NK-92 (cell line): ENCODE data around the gene PTPRCAP.
A peak's percentile ranks its signal among the peaks of the same experiment; 100 is the strongest.
"Not testable (repeated sequence)": the region's sequence is repeated elsewhere in the genome, so short reads cannot be mapped to it uniquely, and the experiment has no call there.

Source experiments
- DNase-seq: peaks from one replicate; lab custom pipeline; 2025; ENCODE audit not compliant: unreplicated experiment; lab: John Stamatoyannopoulos, UW

PTPRCAP gene

DNA sequence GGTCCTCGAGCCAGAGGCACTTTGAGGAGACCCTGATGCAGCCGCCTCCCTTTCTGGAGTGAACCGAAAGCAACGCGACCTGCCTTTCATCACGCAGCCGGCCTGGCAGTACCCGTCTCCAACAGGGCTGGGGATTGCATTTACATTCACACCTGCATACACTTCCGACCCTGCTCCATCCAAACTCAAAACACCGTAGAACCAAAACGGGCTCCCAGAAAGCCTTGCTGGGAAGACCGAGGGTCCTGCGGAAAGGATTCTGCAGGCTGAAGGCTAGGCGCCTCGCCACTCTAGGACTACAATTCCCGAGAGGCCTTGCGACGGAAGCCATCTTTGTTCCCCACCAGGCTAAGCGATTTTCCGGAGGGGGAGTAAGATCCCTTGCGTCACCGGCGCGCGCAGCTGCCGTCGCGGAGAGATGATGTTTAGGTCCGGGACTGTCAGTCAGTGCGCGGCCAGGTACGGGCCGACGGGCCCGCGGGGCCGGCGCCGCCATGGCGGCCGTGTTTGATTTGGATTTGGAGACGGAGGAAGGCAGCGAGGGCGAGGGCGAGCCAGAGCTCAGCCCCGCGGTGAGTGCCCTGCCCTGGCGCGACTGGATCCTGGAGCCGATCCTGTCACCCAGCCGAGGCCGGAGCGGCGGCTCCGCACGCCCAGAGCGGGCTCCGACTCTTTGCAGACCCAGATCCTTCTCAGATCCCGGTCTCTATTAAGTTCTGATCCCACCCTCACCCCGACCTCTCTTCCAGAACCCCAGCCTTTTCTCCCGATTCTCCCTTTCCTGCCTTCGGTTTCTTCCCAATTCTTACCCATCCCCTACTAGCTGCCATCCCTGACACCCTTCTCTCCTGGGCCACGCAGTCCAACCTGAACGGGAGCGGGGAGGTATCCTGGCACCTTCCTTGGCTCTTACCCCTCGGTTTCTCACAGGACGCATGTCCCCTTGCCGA lies 9.2 kb downstream of the PTPRCAP start, which contains the start of gene RPS6KB2:
RPS6KB2 (plus strand) TSS at position 443 of the 950 bp plus-strand sequence; CDS start at position 495, 52 bp downstream.
- peak; percentile 75 for DNase-seq

DNA sequence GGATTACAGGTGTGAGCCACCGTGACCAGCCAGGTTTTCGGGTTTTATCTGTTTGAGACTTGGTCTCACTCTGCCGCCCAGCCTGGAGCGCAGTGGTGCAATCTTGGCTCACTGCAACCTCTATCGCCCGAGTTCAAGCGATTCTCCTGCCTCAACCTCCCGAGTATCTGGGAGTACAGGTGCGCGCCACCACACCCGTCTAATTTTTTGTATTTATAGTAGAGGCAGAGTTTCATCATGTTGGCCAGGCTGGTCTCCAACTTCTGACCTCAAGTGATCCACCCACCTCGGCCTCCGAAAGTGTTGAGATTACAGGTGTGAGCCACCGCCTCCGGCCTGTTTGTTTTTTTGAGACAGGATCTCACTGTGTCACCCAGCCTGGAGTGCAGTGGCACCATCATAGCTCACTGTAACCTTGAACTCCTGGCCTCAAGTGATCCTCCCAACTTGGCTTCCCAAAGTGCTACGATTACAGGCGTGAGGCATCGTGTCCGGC lies 10.1 kb downstream of the PTPRCAP start:
- DNase-seq: not testable (repeated sequence)

DNA sequence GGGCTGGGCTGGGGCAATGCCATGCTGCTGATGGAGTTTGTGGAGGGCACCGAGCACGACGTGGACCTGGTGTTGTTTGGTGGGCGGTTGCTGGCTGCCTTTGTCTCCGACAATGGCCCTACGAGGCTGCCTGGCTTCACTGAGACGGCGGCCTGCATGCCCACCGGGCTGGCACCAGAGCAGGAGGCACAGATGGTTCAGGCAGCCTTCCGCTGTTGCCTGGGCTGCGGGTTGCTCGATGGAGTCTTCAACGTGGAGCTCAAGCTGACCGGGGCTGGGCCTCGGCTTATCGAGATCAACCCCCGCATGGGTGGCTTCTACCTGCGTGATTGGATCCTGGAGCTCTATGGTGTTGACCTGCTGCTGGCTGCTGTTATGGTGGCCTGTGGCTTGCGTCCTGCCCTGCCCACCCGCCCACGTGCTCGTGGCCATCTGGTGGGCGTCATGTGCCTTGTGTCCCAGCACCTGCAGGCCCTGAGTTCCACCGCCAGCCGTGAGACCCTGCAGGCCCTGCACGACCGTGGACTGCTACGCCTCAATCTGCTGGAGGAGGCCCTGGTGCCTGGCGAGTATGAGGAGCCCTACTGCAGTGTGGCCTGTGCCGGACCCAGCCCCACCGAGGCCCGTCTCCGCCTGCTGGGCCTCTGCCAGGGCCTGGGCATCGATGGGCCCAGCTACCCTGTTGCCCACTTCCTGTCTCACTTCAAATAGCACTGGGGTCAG lies 13.4 kb downstream of the PTPRCAP start:
- DNase-seq: no peak

DNA sequence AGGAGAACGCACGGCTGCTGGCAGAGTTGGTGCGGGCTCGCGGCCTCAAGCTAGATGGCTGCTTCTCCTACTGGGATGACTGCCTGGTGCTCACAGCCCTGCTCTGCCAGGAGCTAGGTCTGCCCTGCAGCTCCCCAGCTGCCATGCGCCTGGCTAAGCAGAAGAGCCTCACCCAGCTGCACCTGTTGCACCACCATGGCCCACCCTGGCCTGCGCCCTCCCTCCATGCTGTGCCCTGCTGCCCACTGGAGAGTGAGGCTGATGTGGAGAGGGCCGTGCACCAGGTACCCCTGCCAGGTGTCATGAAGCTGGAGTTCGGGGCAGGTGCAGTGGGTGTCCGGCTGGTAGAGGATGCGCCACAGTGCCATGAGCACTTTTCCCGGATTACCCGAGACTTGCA lies 14.0 kb downstream of the PTPRCAP start:
- no peak for DNase-seq

DNA sequence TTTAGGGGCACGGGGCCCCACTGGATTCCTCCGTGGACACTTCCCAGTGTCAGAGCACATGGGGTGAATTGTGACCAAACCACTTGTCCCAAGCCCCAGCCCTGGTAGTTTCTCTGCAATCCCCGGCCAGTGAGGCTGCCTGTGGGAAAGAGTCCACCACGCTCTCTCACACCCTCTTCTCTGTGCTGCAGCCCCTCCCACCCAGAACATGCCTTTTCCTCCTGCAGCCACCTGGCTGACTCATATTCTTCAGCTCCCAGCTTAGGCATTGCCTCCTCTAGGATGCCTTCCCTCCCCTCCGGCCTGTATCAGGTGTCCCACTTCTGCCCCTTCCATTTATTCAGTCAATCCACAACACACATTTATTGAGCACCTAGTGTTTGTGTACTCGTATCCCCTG lies 14.6 kb downstream of the PTPRCAP start:
- DNase-seq: no peak

DNA sequence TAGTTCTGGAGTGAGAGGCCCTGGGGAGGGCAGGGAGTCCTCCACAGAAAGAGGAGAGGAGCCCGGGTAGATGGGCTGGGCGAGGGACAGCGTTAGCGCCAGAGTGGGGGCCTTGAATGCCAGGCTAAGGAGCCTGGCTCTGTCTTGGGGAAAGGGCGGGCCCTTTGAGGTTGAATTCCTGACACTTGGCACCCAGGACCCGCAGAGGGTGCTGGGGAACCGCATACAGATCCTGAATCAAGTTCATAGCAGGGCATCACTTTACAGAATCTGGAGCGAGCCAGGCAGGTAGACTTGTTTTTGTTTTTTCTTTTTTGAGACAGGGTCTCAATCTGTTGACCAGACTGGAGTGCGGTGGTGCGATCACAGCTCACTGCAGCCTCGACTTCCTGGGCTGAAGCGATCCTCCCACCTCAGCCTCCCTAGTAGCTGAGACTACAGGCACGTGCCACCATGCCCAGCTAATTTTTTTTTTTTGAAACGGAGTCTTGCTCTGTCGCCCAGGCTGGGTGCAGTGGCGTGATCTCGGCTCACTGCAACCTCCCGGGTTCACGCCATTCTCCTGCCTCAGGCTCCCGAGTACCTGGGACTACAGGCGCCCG lies 16.0 kb downstream of the PTPRCAP start:
- DNase-seq: no peak

DNA sequence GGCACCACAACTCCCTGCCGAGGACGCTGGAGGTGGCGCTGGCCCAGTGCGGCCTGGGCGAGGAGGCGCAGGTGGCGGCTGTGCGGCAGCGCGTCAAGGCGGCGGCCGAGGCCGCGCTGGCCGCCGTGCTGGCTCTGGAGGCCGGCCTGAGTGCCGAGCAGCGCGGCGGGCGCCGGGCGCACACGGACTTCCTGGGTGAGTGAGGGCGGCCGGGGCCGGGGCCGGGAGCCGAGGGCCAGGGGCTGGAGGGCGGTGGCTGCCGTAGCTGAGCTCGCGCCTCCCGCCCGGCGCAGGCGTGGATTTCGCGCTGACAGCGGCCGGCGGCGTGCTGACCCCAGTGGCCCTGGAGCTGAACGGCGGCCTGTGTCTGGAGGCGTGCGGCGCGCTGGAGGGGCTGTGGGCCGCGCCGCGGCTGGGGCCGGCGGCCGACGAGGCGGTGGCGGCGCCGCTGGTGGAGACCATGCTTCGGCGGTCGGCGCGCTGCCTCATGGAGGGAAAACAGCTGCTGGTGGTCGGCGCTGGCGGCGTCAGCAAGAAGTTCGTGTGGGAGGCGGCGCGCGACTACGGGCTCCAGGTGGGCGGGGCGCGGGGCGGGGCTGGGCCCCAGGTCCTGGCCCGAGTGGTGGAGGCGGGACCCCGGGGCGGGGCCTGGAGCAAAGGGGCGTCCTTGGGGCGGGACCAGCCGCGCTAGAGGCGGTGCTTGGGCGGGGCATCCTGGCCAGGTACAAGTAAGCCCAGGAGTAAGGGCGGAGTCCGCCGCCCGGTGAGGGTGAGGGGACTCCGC lies 16.6 kb downstream of the PTPRCAP start:
- DNase-seq: peak; percentile 73

DNA sequence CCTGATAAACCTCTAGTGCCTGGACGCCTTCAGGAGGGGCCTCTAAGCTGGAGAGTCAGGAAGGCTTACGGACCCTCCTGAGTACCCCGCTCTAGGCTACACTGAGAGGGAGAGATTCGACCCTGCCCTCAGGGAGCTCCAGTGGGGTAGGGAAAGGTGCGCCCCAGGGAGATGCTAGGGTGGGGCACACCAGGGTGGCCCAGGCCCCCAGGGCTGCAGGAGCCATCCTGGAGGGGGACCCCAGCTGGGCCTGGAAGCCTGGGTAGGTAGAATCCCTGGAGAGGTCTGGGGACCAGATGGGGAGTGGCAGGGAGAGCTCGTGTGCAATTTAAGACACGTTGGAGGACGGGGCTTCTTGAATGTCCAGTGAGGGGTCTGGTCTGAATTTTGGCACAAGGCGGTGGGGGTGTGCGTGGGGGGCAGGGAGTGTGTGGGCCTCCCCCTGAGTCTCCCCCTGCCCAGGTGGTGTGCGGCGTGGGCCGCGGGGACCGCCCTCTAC lies 17.3 kb downstream of the PTPRCAP start:
- DNase-seq: no peak

DNA sequence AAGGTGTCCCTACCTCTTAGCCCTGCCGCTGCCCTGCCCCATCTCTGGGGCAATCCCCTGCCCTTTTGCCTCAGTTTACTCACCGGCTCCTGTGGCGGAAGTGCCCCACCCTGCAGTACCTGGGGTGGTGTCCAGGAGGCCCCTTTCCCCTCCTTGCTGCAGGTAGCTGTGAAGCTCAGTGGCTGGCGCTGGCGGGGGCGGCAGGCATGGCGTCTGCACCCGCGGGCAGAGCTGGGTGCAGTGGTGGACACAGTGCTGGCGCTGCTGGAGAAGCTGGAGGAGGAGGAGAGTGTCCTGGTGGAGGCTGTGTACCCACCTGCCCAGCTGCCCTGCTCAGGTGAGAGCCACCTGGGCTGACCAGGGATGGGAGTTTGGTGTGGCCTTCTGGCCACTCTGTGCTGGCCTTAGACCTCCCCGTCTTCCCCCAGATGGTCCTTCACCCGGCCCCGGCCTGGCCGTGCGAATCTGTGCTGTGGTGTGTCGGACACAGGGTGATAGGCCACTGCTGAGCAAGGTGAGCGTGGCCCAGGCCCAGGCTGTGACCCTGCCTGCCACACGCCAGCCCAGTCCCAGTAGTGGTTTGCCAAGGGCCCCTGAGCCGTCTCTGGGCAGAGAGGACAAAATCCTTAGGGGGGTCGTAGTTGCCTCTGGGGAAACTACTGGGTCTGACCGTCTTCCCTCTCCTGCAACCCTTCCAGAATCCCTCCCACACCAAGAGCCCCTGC lies 18.0 kb downstream of the PTPRCAP start:
- DNase-seq: no peak

DNA sequence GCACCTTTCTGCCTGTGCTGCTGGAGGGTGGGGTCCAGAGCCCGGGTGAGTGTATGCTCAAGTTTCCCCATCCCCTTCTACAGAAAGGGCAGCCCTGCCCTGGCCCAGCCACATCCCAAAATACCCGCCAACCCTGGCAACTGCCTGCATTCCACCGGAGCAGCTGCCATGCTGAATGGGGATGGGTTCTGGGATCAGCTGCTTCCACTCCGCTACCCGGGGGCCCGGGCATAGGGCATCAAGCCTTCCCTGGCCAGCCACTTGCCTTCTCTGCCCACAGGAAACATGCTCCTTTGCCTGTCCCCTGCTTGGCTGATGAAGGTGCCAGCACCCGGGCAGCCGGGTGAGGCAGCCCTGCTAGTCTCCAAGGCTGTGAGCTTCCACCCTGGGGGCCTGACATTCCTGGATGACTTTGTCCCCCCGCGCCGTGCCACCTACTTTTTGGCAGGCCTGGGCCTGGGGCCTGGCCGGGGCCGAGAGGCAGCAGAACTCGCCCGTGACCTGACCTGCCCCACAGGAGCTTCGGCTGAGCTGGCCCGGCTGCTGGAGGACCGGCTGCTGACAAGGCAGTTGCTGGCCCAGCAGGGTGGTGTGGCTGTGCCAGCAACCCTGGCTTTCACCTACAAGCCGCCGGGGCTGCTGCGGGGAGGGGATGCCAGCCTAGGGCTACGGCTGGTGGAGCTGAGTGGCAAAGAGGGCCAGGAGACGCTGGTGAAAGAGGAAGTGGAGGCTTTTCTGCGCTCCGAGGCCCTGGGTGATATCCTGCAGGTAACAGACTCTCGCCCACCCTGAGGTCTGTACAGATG lies 18.8 kb downstream of the PTPRCAP start:
- DNase-seq: no peak

DNA sequence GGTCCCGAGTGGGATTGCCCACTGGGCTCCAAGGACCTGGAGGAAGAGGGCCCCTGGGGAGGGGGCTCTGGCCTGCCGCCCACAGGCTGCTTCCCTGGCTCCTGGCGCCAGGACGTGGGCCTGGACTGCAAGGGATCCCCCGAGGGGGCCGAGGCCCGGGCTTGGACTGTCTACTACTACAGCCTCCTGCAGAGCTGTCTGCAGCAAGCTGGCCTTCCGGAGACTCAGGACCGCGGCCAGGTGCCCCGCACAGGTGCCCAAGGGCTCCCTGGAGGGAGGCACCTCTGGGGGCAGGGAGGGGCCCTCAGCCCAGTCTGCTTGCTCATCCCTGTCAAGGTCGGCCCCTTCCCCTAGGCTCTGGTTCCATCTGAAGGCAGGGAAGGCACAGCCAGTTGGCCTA lies 20.1 kb downstream of the PTPRCAP start:
- DNase-seq: no peak

DNA sequence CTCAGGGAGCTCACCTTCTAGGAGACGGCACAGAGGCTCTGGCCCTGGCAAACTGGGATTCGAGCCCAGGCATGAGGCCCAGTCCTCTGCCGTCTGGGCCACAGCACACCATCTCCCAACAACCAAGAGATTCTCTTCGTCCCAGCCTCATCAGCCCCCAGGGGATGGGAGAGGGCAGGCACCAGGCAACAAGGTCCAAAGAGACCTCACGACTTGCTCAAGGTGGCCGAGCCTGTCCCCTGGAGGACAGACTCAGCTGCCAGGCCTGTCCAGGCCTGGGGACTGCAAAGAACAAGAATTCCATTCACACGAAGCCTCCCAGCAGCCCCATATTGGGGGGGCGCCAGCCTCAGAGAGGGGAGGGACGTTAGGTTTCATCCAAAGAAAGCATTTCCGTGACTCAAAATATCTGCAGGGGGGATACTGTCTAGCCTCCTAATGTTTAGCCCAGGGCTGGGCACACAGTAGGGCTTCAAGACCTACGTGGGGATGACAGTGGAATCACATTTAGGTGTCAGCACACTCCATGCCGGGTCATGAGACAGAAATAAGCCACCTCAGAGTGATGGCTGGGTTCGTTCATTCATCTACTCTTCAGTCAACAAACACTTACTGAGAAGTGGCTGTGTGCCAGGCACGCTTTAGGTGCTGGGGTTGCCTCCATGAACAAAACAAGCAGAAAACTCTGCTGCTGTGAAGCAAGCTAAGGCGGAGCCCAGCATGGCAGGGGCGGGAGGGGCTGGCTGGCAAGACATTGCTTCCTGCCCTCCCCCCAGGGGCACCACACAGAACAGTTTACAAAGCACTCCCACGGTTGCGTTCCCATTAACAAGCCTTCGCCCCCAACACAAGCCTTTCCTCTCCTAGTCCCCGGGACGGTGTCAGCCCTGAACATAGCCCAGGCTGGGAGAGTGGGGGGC lies 20.8 kb downstream of the PTPRCAP start:
- DNase-seq: peak; percentile 13

DNA sequence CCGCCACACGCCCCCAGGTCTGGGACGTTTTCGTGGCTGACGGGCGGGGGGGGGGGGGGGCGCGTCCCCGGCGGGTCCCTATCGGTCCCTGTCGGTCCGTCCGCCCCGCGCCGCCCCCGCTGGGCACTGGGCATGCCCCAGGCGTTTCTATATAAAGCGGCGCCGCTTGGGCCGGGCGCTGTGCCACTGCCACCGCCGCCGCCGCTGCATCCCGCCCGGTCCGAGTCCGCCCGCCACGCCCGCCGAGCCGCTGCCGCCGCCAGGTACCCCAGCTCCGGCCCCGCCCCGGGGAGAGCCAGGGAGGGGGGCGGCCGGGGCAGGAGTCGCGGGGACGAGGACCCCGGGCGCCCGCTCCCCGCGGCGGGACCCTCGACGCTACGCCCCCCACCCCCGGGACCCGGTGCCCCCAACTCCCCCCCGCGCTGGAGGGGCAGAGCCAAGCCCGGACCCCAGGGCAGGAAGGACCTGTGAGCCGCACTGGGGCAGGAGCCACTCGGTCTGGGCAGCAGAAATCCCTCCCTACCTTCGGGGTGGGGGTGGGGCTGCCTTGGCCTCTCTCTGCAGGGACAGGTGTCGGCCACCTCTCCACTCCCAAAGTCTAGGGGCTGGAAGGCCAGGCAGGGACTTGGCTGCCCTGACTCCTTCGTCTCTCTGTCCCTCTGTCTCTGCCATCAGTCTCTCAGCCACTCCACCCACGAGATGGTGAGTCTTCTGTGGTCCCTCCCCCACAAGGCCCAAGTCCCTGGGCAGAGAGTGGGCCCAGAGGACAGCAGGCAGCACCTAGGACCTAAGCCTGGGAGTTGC lies 21.8 kb downstream of the PTPRCAP start, which contains the start of gene CARNS1:
CARNS1 (plus strand) TSS at position 178 of the 804 bp plus-strand sequence; CDS start at position 700, 522 bp downstream.
- DNase-seq: no peak

DNA sequence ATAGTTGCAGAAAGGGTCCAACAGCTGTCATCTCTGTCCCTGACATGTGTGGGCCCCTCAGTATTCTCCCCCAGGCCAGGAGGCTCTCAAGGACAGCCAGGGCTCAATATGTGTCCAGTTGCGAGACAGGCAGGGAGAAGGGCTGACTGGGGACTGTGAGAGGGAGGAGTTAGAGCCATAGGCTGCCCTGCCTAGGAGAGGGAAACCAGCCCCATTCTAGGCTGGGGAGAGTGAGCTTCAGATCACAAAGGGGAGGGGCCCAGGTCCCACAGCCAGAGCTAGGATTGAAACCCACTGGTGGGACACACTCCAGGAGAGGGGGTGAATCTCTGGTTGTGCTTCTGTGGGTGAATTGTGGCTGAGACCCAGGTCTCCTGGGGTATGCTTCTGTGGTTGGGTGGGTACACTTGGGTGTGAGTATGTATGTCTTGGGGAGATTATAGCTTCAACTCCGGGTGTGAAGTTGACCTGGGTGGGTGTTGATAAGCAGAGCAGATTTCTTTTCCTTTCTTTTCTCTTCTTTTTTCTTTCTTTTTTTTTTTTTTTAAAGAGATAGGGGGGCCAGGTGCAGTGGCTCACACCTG lies 24.1 kb downstream of the PTPRCAP start:
- DNase-seq: no peak

DNA sequence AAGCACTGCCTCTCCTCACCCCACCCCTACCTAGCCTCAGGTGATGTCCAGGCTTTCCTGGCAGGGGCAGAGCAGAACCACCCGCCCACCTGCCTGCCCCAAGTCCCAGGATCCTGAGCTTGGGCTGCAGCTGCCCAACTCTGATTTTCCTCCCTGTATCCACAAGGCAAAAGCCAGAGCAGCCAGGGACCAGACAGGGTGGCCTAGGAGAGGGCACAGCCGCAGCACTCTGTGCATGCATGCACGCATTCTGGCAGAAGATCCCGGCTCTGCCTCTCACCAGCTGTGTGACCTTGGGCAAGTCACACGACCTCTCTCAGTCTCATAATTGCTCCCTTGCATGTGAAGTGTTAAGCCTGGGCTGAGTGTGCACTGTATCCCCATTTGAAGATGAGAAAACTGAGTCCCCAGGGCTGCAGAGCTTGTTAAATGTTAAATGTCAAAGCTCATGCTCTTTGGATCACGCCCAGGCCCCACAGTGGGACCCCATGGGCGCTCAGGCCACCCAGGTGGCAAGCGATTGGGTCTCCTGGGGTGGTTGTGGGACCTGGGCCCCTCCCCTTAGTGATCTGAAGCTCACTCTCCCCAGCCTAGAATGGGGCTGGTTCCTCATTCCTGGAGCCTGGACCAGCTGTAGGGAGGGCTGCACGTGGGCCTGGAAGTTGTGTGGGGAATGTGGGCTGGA lies 24.8 kb downstream of the PTPRCAP start:
- DNase-seq: no peak

DNA sequence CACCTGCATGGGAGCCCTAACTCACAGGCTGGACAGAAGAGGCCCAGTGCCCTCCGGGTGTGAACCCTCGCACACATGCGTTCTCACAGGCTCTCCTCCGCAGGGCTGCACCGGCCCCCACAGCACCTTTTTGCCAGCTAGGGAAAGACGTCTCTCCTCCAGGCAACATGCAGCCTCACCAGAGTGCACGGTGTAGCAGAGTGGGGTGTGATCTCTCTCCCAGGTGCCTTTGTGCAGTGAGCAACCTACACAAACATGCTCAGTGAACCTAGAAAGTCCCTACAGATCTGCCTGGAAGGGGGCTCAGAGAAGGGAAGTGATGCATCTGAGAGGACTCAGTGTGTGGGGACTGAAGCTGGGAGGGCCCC lies 25.7 kb downstream of the PTPRCAP start:
- DNase-seq: no peak
